ENCODE data around the gene SLC25A21.

The SLC25A21 gene

DNA sequence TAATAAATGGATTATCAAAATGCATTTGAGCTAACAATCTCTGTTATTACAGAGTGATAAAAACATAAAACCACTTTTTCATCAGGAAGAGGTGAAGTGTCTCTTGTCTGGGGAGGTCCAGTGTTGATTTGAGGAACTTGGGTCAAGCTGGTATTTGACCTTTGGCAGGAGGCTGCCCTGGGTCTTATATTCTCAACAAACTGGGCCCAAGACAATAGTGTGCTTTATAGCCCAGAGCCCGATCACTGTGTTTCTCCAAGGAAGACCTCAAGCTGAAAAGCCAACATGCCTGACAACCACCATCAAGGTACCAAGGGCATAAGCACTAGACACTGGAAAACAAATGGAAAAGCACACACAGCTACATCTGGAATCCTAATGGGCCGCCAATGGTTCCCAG, 137.0 kb downstream of the SLC25A21 start:
- Histone ChIP-seq H3K9ac (ENCODE audit: low read length) (no peak overlapping the region), H3K4me1 (ENCODE audit: low read length) (peaks cover 18% of the 10 kb centered on the region), H4K20me1 (ENCODE audit: insufficient read depth, low read length) (no peaks in the 10 kb centered on the region), H3K4me2 (ENCODE audit: low read depth, low read length) (no peak overlapping the region), H3K79me2 (ENCODE audit: low read length) (no peaks in the 10 kb centered on the region), H3K9me2 (replicated peaks; ENCODE audit: insufficient read depth, low read length) (no peaks in the 10 kb centered on the region), H3K27ac (ENCODE audit: low read length) (peak overlapping the region; percentile 65; the same call in 1 of the 2 replicates), H3F3A (ENCODE audit: insufficient read depth, low read length) (no peaks in the 10 kb centered on the region; the same call in 1 of the 2 replicates), H3K27me3 (replicated peaks; ENCODE audit: insufficient read depth, low read length) (no peaks in the 10 kb centered on the region), H3K4me3 (ENCODE audit: low read length) (no peak overlapping the region), H3K36me3 (replicated peaks; ENCODE audit: insufficient read depth, low read length) (no peaks in the 10 kb centered on the region), H2AFZ (ENCODE audit: low read length) (no peak overlapping the region), H3K9me3 (replicated peaks; ENCODE audit: insufficient read depth, low read length) (no peaks in the 10 kb centered on the region)
- no peak for DNase-seq
- TF ChIP-seq, protein P1, sequence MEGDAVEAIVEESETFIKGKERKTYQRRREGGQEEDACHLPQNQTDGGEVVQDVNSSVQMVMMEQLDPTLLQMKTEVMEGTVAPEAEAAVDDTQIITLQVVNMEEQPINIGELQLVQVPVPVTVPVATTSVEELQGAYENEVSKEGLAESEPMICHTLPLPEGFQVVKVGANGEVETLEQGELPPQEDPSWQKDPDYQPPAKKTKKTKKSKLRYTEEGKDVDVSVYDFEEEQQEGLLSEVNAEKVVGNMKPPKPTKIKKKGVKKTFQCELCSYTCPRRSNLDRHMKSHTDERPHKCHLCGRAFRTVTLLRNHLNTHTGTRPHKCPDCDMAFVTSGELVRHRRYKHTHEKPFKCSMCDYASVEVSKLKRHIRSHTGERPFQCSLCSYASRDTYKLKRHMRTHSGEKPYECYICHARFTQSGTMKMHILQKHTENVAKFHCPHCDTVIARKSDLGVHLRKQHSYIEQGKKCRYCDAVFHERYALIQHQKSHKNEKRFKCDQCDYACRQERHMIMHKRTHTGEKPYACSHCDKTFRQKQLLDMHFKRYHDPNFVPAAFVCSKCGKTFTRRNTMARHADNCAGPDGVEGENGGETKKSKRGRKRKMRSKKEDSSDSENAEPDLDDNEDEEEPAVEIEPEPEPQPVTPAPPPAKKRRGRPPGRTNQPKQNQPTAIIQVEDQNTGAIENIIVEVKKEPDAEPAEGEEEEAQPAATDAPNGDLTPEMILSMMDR (IDR thresholded peaks at IDR 0.05; ENCODE audit: low read length): no peak
- TF ChIP-seq EZH2 (optimal IDR thresholded peaks at IDR 0.05; ENCODE audit: low read depth, low read length): no peak

DNA sequence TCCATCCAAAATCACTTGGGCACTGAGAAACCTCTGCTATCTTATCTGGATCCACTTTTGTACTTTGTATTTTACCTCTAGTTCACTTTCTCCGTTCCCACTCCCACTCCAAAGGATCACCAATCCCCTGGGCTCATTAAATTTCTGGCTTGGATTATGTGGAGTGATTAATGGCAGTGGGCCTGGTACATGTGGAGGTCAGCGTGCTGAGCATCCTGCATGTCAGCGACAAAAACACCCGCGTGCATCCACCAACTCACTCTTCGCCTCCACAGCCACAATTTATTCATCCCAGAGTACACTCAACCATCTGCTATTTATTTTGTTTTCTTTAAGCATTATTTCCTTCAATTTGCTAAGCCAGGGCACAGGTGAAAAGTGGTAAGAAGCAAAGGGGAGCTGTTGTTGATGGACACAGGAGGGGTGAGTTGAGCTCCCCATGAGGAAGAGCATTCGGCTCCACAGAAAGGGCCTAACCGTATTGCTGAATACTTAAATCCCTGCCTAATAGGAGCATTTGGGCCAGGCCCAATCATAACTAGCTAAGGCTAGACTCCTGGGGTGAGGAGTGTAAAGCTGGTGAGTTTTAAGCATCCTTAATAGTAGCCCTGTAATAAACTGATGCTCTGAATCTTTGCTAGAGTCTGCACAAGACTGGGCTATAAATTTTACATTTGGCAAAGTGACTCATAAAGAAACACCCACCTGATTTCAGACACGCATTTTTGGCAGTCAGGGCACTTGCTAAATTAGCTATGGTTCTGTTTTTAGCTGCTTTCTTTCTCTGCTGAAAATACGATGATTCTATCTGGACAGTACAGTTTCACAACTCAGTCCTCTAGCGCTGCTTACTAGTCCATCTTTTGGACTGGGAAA, 137.8 kb downstream of the SLC25A21 start:
- Histone ChIP-seq H3K9ac (ENCODE audit: low read length) (no peak overlapping the region), H3K9me3 (replicated peaks; ENCODE audit: insufficient read depth, low read length) (no peaks in the 10 kb centered on the region), H3K36me3 (replicated peaks; ENCODE audit: insufficient read depth, low read length) (no peaks in the 10 kb centered on the region), H3K4me1 (ENCODE audit: low read length) (peaks cover 18% of the 10 kb centered on the region), H3K79me2 (ENCODE audit: low read length) (no peaks in the 10 kb centered on the region), H3F3A (ENCODE audit: insufficient read depth, low read length) (no peaks in the 10 kb centered on the region; the same call in 1 of the 2 replicates), H3K27ac (ENCODE audit: low read length) (peak overlapping the region; percentile 65), H3K9me2 (replicated peaks; ENCODE audit: insufficient read depth, low read length) (no peaks in the 10 kb centered on the region), H3K27me3 (replicated peaks; ENCODE audit: insufficient read depth, low read length) (no peaks in the 10 kb centered on the region), H3K4me3 (ENCODE audit: low read length) (no peak overlapping the region), H3K4me2 (ENCODE audit: low read depth, low read length) (peak overlapping the region; percentile 18), H2AFZ (ENCODE audit: low read length) (0 out of 2 replicates have a peak overlapping the region, but pooled peaks have one; percentile 23), H4K20me1 (ENCODE audit: insufficient read depth, low read length) (no peaks in the 10 kb centered on the region)
- DNase-seq: peak; percentile 44
- TF ChIP-seq EZH2phosphoT487 (IDR thresholded peaks at IDR 0.05; ENCODE audit: low read length): no peak
- TF ChIP-seq, protein P1 (IDR thresholded peaks at IDR 0.05; ENCODE audit: low read length): no peak
- no peak for TF ChIP-seq EZH2 (optimal IDR thresholded peaks at IDR 0.05; ENCODE audit: low read depth, low read length)

DNA sequence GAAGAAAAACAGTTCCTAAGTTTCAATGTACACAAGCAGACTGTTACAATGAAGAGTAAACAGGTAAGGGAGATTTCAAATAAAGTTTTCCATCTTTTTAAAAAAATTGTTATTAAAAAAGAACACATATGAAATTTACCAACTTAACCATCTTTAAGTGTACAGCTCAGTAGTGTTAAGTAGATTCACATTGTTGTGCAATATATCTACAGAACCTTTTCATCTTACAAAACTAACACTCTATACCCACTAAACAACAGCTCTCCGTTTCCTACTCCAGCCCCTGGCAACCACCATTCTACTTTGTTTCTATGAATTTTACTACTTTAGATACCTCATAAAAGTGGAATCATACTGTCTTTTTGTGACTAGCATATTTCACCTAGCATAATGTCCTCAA, 139.5 kb downstream of the SLC25A21 start:
- Histone ChIP-seq H3K9me2 (replicated peaks; ENCODE audit: insufficient read depth, low read length) (no peaks in the 10 kb centered on the region), H3F3A (ENCODE audit: insufficient read depth, low read length) (no peaks in the 10 kb centered on the region; the same call in 1 of the 2 replicates), H3K9ac (ENCODE audit: low read length) (no peak overlapping the region), H3K36me3 (replicated peaks; ENCODE audit: insufficient read depth, low read length) (no peaks in the 10 kb centered on the region), H4K20me1 (ENCODE audit: insufficient read depth, low read length) (no peaks in the 10 kb centered on the region), H3K27ac (ENCODE audit: low read length) (no peak overlapping the region), H2AFZ (ENCODE audit: low read length) (no peak overlapping the region), H3K4me2 (ENCODE audit: low read depth, low read length) (no peak overlapping the region), H3K9me3 (replicated peaks; ENCODE audit: insufficient read depth, low read length) (no peaks in the 10 kb centered on the region), H3K79me2 (ENCODE audit: low read length) (no peaks in the 10 kb centered on the region), H3K4me1 (ENCODE audit: low read length) (peaks cover 18% of the 10 kb centered on the region), H3K4me3 (ENCODE audit: low read length) (no peak overlapping the region), H3K27me3 (replicated peaks; ENCODE audit: insufficient read depth, low read length) (no peaks in the 10 kb centered on the region)
- DNase-seq: no peak
- TF ChIP-seq EZH2phosphoT487 (IDR thresholded peaks at IDR 0.05; ENCODE audit: low read length): no peak
- TF ChIP-seq, protein P1 (IDR thresholded peaks at IDR 0.05; ENCODE audit: low read length): no peak

Measured in MM.1S (cell line).